ENCODE results near the gene KIFAP3.

GRCh38 chr1:170078610-170079189 is 4.2 kb upstream of the KIFAP3 start:
- TF ChIP-seq TCF7L2 (IDR thresholded peaks at IDR 0.05; ENCODE audit: low read depth, low read length), result no peak
- no peak for TF ChIP-seq REST (IDR thresholded peaks at IDR 0.05; ENCODE audit: insufficient read depth in 1 of 2, low read depth in 2 of 2, low read length in 1 of 2)
